ENCODE results near the gene ELF3.

DNA sequence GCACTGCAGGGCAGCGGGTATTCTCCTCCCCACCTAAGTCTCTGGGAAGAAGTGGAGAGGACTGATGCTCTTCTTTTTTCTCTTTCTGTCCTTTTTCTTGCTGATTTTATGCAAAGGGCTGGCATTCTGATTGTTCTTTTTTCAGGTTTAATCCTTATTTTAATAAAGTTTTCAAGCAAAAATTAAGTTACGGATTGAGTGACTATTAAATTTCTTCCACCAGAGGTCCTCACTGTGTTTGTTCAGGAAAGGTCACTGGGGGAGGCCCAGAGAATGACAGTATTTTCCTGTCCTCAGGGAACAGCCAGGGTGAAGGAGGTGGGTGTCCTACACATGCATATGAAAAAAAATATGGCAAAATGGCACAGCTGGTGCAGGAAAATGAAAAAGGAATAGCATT, 4.4 kb upstream of the ELF3 start:
- TF ChIP-seq, protein P1, sequence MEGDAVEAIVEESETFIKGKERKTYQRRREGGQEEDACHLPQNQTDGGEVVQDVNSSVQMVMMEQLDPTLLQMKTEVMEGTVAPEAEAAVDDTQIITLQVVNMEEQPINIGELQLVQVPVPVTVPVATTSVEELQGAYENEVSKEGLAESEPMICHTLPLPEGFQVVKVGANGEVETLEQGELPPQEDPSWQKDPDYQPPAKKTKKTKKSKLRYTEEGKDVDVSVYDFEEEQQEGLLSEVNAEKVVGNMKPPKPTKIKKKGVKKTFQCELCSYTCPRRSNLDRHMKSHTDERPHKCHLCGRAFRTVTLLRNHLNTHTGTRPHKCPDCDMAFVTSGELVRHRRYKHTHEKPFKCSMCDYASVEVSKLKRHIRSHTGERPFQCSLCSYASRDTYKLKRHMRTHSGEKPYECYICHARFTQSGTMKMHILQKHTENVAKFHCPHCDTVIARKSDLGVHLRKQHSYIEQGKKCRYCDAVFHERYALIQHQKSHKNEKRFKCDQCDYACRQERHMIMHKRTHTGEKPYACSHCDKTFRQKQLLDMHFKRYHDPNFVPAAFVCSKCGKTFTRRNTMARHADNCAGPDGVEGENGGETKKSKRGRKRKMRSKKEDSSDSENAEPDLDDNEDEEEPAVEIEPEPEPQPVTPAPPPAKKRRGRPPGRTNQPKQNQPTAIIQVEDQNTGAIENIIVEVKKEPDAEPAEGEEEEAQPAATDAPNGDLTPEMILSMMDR (IDR thresholded peaks at IDR 0.05; ENCODE audit: insufficient read depth, low read length): no peak
- TF ChIP-seq POLR2AphosphoS5 (IDR thresholded peaks at IDR 0.05; ENCODE audit: low read depth): no peak

Data from HL-60 (cell line).